ENCODE results near the gene ADCY7. TPM values are rescaled to one million over a fixed set of nuclear protein-coding genes. Genes with fewer than 3 reads are reported as not detected.

ADCY7 gene
- total and polyA plus RNA-seq, 9 of the 15 experiments (the other 6 are each of a cell fraction or from before 2014, with no cell fraction given), result 2.3 to 108 (median 28.6) TPM

GRCh38 chr16:50278251-50278650 is 11.9 kb downstream of the ADCY7 start (continued):
- no peak for TF ChIP-seq RERE (CRISPR knock-in tag; IDR thresholded peaks at IDR 0.05; ENCODE audit: borderline replicate concordance)
- TF ChIP-seq ZNF431 (CRISPR knock-in tag; IDR thresholded peaks at IDR 0.05), result no peak
- no peak for TF ChIP-seq ZBTB33 (CRISPR knock-in tag; IDR thresholded peaks at IDR 0.05)
- no peak for TF ChIP-seq TCF3 (CRISPR knock-in tag; IDR thresholded peaks at IDR 0.05)
